Liver (tissue), 9 donors: ENCODE measurements around the gene AKNA. TPM values are rescaled to one million over a fixed set of nuclear protein-coding genes. Genes with fewer than 3 reads are reported as not detected.

Experiments
- DNase-seq: peaks from one replicate; pipeline ENCODE4 v3.0.0-alpha.2; 2017; ENCODE audit warnings: low spot score
- H3K27ac ChIP-seq, 2 donors: one replicate each; pipeline ENCODE4 v1.7.0; 2013; ENCODE audit warnings: inconsistent platforms in 2 of 2, low read length in 2 of 2, control low read depth in 1 of 2, low read depth in 1 of 2, mild to moderate bottlenecking in 1 of 2
- H3K27me3 ChIP-seq, 4 donors: one replicate each; pipeline versions ENCODE4 v1.6.1 to v1.7.0; 2013; ENCODE audit warnings: low read length in 3 of 4, inconsistent platforms in 1 of 4, mild to moderate bottlenecking in 1 of 4, moderate library complexity in 1 of 4; ENCODE audit not compliant: control insufficient read depth in 4 of 4, insufficient read depth in 4 of 4
- H3K36me3 ChIP-seq, 4 donors: one replicate each; pipeline versions ENCODE4 v1.6.1 to v1.7.0; 2013; ENCODE audit warnings: low read length in 3 of 4, mild to moderate bottlenecking in 3 of 4, low read depth in 1 of 4, moderate library complexity in 1 of 4; ENCODE audit not compliant: control insufficient read depth in 4 of 4, insufficient read depth in 3 of 4
- H3K4me1 ChIP-seq, 4 donors: one replicate each; pipeline versions ENCODE4 v1.6.1 to v1.7.0; 2013; ENCODE audit warnings: low read length in 3 of 4, mild to moderate bottlenecking in 3 of 4, moderate library complexity in 1 of 4; ENCODE audit not compliant: control insufficient read depth in 4 of 4, insufficient read depth in 4 of 4
- H3K4me3 ChIP-seq, 3 donors: one replicate each; pipeline versions ENCODE4 v1.6.1 to v1.7.0; 2013; ENCODE audit warnings: low read length in 3 of 3, control low read depth in 1 of 3, low read depth in 1 of 3, mild to moderate bottlenecking in 1 of 3
- H3K9ac ChIP-seq, 2 donors: one replicate each; pipeline ENCODE4 v1.7.0; 2013; ENCODE audit warnings: low read length in 2 of 2, mild to moderate bottlenecking in 2 of 2, moderate library complexity in 2 of 2, control low read depth in 1 of 2, low read depth in 1 of 2
- H3K9me3 ChIP-seq, 4 donors: one replicate each; pipeline versions ENCODE4 v1.6.1 to v1.7.0; 2013; ENCODE audit warnings: low read length in 3 of 4; ENCODE audit not compliant: control insufficient read depth in 4 of 4
- EGR1 ChIP-seq, 2 donors: IDR thresholded peaks; 2 replicates each; pipeline ENCODE4 v1.6.1; 2016 to 2018; ENCODE audit warnings: antibody characterized with exemption in 2 of 2, low read depth in 2 of 2
- FOXA1 ChIP-seq: IDR thresholded peaks from 2 replicates; pipeline ENCODE4 v1.6.1; 2016; ENCODE audit warnings: antibody characterized with exemption
- GABPA ChIP-seq, 2 donors: IDR thresholded peaks in 1 of 2; conservative IDR thresholded peaks in 1 of 2; 2 replicates each; pipeline ENCODE4 v1.6.1; 2016; ENCODE audit warnings: antibody characterized with exemption in 2 of 2, mild to moderate bottlenecking in 1 of 2, moderate library complexity in 1 of 2
- HNF4A ChIP-seq, 2 donors: conservative IDR thresholded peaks; 2 replicates each; pipeline ENCODE4 v1.6.1; 2016; ENCODE audit warnings: antibody characterized with exemption in 2 of 2, mild to moderate bottlenecking in 2 of 2
- HNF4G ChIP-seq: IDR thresholded peaks from 2 replicates; pipeline ENCODE4 v1.6.1; 2016; ENCODE audit warnings: antibody characterized with exemption
- MAX ChIP-seq: IDR thresholded peaks from 2 replicates; pipeline ENCODE4 v1.6.1; 2016; ENCODE audit warnings: antibody characterized with exemption
- NR2F2 ChIP-seq: IDR thresholded peaks from 2 replicates; pipeline ENCODE4 v1.6.1; 2016; ENCODE audit warnings: antibody characterized with exemption
- RAD21 ChIP-seq, 2 donors: IDR thresholded peaks; 2 replicates each; pipeline ENCODE4 v1.6.1; 2016; ENCODE audit warnings: antibody characterized with exemption in 2 of 2, mild to moderate bottlenecking in 2 of 2
- RXRA ChIP-seq, 2 donors: IDR thresholded peaks; 2 replicates each; pipeline ENCODE4 v1.6.1; 2017 to 2018; ENCODE audit warnings: antibody characterized with exemption in 2 of 2, mild to moderate bottlenecking in 1 of 2
- SP1 ChIP-seq: IDR thresholded peaks from 2 replicates; pipeline ENCODE4 v1.6.1; 2018; ENCODE audit warnings: antibody characterized with exemption, mild to moderate bottlenecking
- TAF1 ChIP-seq: conservative IDR thresholded peaks from 2 replicates; pipeline ENCODE4 v1.6.1; 2016; ENCODE audit warnings: antibody characterized with exemption, mild to moderate bottlenecking
- YY1 ChIP-seq: IDR thresholded peaks from 2 replicates; pipeline ENCODE4 v1.6.1; 2016; ENCODE audit warnings: antibody characterized with exemption, mild to moderate bottlenecking
- ZBTB33 ChIP-seq: IDR thresholded peaks from 2 replicates; pipeline ENCODE4 v1.6.1; 2016; ENCODE audit warnings: antibody characterized with exemption
- WGBS: extraction: QIAGEN DNeasy Blood & Tissue Kit; methylation state at CpG from one replicate; pipeline ENCODE4 v1.1.7; 2013; 5-methylcytosine and 5-hydroxymethylcytosine counted together
- polyA plus RNA-seq, 2 donors: library from polyadenylated mRNA; stranded (reverse) in 1 of 2; unstranded in 1 of 2; fragments of 200-250 nt in 1 of 2; fragments of >200 nt in 1 of 2; fragmentation: Nextera tagmentation in 1 of 2; extraction: Ambion mirVana in 1 of 2; gene quantifications; one replicate each; pipeline versions ENCODE4 v1.2.1 to v1.2.3, GENCODE V29; 2013 to 2015
- total RNA-seq, 2 donors: library from RNA; depleted of rRNA; stranded (reverse); fragments of >200 nt; gene quantifications; one replicate each; pipeline ENCODE4 v1.2.3, GENCODE V29; 2014
- TF ChIP-seq, protein P1 (sequence below): IDR thresholded peaks from 2 replicates; pipeline ENCODE4 v1.6.1; 2016; ENCODE audit warnings: antibody characterized with exemption
- TF ChIP-seq, protein P2 (sequence below): fragments of 150-350 bp; IDR thresholded peaks from 2 replicates; pipeline ENCODE4 v1.5.1; 2017; ENCODE audit warnings: improper control_type of control experiment, low read depth, low read length; ENCODE audit not compliant: missing input control
- donor health status: healthy.
- donor health status: healthy.
- donor health status: healthy.
- donor health status: healthy.
- donor health status: healthy.

Gene AKNA
- total and polyA plus RNA-seq, 4 donors: 4.2 to 31.7 (median 6.9) TPM

DNA sequence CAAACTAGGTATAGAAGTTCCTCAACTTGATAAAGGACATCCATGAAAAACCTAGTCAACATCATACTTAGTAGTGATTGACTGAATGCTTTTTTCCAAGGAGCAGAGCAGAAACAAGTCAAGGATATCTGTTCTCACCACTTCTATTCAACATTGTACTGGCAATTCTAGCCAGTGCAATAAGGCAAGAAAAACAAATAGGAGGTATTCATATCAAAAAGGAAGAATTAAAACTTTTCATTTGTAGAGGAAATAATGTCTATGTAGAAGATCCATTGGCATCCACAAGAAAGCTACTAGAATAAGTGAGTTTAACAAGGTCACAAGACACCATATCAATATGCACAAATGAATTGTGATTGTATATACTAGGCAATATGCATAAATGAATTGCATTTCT is 93.1 kb downstream of the AKNA start (continued):
- no peak for TF ChIP-seq ZBTB33
- no peak for TF ChIP-seq FOXA1
- TF ChIP-seq YY1: no peak
- no peak for TF ChIP-seq NR2F2
- TF ChIP-seq SP1: no peak
- no peak for TF ChIP-seq EGR1 (IDR thresholded peaks at IDR 0.05; ENCODE audit: low read depth in 2 of 2)
- no peak for TF ChIP-seq TAF1
- TF ChIP-seq RAD21 (IDR thresholded peaks at IDR 0.05): no peak
- TF ChIP-seq GABPA (IDR thresholded peaks at IDR 0.05 in 1 of 2, conservative IDR thresholded peaks at IDR 0.05 in 1 of 2): no peak
- TF ChIP-seq, protein P1, sequence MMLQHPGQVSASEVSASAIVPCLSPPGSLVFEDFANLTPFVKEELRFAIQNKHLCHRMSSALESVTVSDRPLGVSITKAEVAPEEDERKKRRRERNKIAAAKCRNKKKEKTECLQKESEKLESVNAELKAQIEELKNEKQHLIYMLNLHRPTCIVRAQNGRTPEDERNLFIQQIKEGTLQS: no peak
- no peak for TF ChIP-seq RXRA (IDR thresholded peaks at IDR 0.05)
- TF ChIP-seq HNF4A (conservative IDR thresholded peaks at IDR 0.05): no peak

DNA sequence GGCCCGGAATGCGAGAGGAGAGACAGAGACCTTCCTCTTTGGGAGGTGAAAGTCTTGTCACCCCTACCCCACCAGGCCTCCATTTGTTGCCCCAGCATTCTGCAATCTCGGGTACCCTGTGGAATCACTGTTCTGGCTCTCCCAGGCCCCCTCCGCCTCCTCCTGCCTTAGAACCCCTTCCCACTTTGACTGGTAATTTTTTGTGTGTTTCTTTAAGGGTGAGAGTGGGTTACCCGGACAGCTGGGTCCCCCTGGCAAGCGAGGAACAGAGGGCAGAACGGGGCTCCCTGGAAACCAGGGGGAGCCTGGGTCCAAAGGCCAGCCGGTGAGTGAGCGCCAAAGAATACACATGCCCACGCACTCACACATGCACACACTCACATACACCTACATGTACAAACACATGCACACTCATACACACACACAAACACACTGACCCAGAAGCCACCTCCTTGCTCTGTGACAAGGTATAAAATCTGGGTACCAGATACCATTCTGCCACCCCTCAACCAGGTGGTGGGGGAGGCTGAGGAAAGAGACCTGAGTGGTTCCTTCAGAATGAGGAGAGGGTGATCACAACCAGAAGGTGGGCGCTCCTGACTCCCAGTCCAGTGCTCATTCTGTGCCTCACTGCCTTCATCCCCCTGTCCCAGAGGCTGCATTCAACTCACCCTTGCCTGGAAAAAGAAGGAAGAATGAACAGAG is 95.7 kb downstream of the AKNA start:
- 75% methylated on average over 11 of the region's 11 CpGs for WGBS
- Histone ChIP-seq H3K36me3 (peaks cover 0 to 36% (median 25%) of the 10 kb centered on the region in 4 donors), H3K27ac (no peak overlapping the region), H3K27me3 (no peaks in the 10 kb centered on the region), H3K9ac (no peak overlapping the region), H3K4me1 (no peaks in the 10 kb centered on the region), H3K4me3 (no peak overlapping the region), H3K9me3 (peaks cover 0 to 7% (median 3%) of the 10 kb centered on the region in 4 donors)
- no peak for DNase-seq
- TF ChIP-seq, protein P2, sequence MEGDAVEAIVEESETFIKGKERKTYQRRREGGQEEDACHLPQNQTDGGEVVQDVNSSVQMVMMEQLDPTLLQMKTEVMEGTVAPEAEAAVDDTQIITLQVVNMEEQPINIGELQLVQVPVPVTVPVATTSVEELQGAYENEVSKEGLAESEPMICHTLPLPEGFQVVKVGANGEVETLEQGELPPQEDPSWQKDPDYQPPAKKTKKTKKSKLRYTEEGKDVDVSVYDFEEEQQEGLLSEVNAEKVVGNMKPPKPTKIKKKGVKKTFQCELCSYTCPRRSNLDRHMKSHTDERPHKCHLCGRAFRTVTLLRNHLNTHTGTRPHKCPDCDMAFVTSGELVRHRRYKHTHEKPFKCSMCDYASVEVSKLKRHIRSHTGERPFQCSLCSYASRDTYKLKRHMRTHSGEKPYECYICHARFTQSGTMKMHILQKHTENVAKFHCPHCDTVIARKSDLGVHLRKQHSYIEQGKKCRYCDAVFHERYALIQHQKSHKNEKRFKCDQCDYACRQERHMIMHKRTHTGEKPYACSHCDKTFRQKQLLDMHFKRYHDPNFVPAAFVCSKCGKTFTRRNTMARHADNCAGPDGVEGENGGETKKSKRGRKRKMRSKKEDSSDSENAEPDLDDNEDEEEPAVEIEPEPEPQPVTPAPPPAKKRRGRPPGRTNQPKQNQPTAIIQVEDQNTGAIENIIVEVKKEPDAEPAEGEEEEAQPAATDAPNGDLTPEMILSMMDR: no peak
- TF ChIP-seq FOXA1: no peak
- TF ChIP-seq HNF4A (conservative IDR thresholded peaks at IDR 0.05): peak in 1 of 2 donors; percentile 27

- Histone ChIP-seq H3K27ac (no peak overlapping the region), H3K9me3 (peaks cover 0 to 7% (median 3%) of the 10 kb centered on the region in 4 donors), H3K36me3 (peaks cover 0 to 35% (median 25%) of the 10 kb centered on the region in 4 donors), H3K4me3 (no peak overlapping the region), H3K9ac (no peak overlapping the region), H3K4me1 (no peaks in the 10 kb centered on the region), H3K27me3 (no peaks in the 10 kb centered on the region)
- peak; percentile 93 for TF ChIP-seq RAD21 (IDR thresholded peaks at IDR 0.05)
- TF ChIP-seq MAX: no peak
- no peak for TF ChIP-seq HNF4G
- TF ChIP-seq GABPA (IDR thresholded peaks at IDR 0.05 in 1 of 2, conservative IDR thresholded peaks at IDR 0.05 in 1 of 2): no peak
- TF ChIP-seq, protein P2: peak; percentile 91
- no peak for TF ChIP-seq RXRA (IDR thresholded peaks at IDR 0.05)
- TF ChIP-seq HNF4A (conservative IDR thresholded peaks at IDR 0.05): no peak
- no peak for TF ChIP-seq TAF1
- TF ChIP-seq SP1: no peak
- WGBS: 19% methylated on average over 12 of the region's 12 CpGs
- DNase-seq: peak; percentile 81
Observed at GRCh38 chr9:114291064-114291474, 96.7 kb downstream of the AKNA start.
